ENCODE measurements around the gene STOML1.

STOML1 gene, protein sequence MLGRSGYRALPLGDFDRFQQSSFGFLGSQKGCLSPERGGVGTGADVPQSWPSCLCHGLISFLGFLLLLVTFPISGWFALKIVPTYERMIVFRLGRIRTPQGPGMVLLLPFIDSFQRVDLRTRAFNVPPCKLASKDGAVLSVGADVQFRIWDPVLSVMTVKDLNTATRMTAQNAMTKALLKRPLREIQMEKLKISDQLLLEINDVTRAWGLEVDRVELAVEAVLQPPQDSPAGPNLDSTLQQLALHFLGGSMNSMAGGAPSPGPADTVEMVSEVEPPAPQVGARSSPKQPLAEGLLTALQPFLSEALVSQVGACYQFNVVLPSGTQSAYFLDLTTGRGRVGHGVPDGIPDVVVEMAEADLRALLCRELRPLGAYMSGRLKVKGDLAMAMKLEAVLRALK

DNA sequence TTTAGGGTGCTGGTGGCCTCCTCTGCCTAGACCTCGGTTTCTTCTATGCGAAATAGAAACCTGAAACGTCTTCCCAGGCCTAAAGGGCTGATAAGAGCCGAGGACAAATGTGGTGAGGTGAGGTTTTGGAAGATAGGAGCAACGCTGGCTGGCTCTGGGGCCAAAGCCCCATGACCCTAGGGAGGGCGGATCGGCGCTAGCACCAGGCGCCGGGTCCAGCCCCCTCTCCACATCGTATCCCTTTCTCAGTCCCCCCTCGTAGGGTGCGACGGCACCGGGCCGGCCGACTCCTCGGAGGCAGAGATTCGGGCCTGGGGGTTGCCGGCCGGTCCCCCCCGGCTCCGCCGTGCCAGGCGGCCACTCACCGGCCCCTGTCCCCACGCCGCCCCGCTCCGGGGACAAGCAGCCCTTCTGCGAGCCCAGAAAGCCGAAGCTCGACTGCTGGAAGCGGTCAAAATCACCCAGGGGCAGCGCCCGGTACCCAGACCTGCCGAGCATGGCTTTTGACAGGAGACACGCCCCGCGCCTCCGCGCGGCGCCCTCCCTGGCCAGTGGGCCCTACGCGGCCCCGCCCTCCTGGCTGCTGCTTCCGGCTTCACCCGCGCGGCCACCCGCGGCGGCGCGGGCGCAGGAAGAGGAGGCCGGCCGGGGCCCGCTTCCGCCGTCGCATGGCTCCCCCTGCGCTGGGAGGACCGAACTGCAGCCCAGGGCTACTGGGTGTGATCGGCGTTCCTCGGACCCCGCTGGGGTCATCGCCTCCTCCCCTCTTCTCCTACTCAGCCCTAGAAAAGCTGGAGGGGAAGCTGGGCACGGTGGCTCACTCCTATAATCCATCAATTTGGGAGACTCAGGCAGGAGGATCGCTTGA is at the start of gene STOML1:
TSS of gene STOML1 (minus strand) at position 570 of the 868 bp plus-strand sequence. CDS start at position 498, 72 bp downstream.
- no peak for FAIRE-seq

GRCh38 chr15:74041311-74041756 is 49.2 kb upstream of the STOML1 start:
- FAIRE-seq, result no peak

DNA sequence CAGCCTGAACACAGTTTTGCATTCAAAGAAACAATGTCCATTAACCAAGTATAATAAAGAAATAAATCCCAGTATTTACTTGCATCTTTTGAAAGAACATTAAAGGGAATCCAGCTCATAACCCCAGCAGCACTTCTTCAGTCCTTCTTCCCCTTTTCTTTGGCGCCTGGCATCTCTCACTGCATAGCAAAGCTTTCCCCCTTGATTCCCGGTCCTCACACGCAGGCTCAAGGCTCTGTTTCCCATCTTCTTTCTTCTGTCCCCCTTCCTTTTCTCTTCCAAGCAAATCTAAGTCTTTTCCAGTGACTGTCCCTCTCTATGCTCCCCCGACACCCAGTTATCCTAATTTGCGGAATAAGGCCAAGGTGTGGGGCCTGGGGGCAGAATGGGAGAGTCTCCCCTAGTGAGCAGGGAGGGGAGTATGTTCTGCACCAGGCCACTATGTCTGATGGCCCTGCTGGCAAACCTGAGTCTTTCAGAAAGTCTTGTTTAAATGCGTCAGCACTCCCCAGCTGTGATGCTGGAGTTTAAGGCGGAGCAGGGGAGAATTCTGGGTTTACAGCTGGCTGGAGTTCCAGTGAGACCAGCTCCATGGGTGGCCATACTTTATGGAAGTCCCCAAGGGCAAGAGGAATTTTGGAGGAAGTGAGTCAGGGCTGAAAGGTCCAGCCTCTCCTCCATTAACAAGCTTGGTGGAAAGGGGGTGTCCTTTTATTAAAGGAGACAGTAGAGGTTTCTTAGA is 48.2 kb upstream of the STOML1 start:
- FAIRE-seq, result no peak

- FAIRE-seq, result no peak
Measured at GRCh38 chr15:74039656-74040010, 47.5 kb upstream of the STOML1 start.

DNA sequence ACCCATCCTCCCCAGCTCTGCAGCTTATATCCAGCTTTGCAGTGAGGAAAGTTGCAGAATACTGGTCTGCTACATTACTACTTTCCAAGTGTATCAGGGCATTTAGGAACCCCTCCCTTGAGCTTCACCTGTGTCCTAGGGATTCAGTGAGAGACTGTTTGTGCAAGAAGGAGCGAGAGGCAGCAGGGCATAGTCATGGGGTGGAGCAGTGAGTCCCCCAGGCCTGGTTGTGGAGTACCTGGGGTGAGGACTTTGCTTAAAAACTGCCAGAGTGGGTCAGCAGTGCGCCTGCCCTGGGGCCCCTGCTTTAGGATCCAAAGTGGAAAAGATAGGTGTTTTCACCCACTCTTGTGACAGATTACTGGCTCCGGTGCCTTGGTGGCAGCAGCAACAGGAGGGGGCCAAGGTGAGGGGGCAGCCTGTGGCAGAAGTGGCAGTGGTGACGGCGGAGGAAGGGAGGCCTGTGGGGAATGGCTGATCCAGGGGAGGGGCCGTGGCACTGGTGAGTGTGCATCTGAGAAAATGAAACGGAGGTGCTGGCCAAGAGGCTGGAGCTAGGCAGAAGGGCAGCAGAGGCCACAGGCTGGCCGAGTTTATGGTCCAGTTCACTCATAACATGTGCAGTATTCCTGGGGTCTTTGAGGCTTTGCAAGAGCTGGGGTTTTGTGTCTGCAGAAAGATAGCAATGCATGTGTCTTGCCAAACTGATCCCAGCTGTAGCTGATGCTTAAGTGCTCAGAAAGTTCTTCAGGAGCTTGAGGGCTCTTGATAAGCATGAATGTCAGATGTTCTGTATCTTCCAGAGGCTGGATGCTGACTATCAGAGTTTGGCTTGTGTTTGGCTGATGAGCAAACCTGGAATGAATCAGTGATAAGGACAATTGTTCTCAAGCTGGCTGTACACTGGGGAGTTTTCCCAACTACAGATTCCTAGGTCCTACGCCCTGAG is 46.9 kb upstream of the STOML1 start:
- no peak for FAIRE-seq

GRCh38 chr15:74037171-74038117 is 45.3 kb upstream of the STOML1 start:
- no peak for FAIRE-seq

- FAIRE-seq, result no peak
Measured at GRCh38 chr15:74036271-74037170, 44.4 kb upstream of the STOML1 start.

- no peak for FAIRE-seq
Measured at GRCh38 chr15:74035121-74036017, 43.3 kb upstream of the STOML1 start.

DNA sequence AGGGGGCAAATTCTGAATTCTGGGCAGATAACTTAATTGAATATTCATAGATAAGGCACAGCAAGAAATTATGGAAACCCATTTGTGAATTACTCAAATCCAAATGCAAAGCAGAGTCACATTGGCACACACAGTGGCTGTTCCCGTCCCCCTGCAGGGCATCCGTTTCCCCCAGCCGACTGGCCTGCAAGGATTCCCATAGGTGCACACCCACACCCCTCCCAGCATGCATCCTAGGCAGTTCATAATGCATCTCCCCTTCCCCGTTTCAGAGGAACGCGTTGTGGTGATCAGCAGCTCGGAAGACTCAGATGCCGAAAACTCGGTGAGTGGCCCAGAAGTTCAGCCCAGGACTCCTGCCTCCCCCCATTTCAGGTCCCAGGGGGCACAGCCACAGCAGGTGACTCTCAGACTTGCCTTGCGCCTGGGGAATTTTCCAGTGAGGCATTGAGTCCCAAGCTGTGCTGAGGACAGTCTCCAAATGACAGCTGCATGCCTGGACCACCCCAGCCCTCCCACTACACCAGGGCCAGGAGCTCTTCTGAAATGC is 42.2 kb upstream of the STOML1 start:
- no peak for FAIRE-seq

DNA sequence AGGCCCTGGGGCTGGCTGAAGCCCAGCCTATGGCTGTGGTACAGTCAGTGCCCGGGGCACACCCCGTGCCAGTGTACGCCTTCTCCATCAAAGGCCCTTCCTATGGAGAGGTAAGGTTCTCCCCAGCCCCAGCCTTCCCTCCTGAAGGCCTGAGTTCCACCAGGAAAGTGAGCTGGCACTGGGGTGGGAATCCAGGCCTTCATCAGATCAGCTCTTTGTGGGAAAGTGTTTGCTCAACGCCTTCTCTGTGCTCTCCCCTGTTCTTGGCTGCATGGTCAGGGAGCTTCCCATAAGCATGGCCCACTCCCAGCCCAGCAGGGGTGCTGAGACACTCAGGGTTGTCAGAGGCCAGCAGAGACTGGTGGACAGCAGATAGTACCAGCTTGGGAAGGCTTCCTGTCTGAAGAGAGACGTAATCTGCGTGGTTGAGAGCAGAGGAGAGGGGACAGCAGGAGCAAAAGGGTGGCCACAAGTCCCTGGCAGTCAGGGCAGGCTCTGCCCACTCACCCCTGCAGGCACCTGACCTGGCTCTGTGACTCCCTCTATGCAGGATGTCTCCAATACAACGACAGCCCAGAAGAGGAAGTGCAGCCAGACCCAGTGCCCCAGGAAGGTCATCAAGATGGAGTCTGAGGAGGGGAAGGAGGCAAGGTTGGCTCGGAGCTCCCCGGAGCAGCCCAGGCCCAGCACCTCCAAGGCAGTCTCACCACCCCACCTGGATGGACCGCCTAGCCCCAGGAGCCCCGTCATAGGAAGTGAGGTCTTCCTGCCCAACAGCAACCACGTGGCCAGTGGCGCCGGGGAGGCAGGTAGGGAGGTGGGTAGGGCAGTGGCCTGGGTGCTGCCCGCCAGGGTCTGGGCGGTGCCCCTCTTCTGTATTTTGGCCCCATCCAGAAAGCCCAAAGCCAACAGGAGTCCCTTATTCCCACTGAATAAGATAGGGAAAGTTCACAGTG is 40.8 kb upstream of the STOML1 start:
- no peak for FAIRE-seq

- no peak for FAIRE-seq
Measured at GRCh38 chr15:74032046-74032445, 40.0 kb upstream of the STOML1 start.

DNA sequence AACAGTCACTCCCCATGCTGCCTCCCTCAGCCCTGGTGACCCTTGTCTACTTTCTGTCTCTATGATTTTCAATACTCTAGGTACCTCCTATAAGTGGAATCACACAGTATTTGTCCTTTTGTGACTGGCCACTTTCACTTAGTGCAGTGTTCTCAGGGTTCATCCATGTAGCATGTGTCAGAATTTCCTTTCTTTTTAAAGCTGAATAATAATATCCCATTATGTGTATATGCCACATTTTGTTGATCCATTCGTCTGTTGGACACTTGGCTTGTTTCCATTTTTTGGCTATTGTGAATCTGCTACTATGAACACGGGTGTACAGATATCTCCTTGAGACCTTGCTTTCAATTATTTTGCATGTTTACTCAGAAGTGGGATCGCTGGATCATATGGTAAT is 36.6 kb upstream of the STOML1 start:
- FAIRE-seq, result no peak

- FAIRE-seq, result no peak
Measured at GRCh38 chr15:74027688-74028087, 35.6 kb upstream of the STOML1 start.

- no peak for FAIRE-seq
Measured at GRCh38 chr15:74025436-74025835, 33.3 kb upstream of the STOML1 start.

GRCh38 chr15:74024687-74025086 is 32.6 kb upstream of the STOML1 start:
- no peak for FAIRE-seq

DNA sequence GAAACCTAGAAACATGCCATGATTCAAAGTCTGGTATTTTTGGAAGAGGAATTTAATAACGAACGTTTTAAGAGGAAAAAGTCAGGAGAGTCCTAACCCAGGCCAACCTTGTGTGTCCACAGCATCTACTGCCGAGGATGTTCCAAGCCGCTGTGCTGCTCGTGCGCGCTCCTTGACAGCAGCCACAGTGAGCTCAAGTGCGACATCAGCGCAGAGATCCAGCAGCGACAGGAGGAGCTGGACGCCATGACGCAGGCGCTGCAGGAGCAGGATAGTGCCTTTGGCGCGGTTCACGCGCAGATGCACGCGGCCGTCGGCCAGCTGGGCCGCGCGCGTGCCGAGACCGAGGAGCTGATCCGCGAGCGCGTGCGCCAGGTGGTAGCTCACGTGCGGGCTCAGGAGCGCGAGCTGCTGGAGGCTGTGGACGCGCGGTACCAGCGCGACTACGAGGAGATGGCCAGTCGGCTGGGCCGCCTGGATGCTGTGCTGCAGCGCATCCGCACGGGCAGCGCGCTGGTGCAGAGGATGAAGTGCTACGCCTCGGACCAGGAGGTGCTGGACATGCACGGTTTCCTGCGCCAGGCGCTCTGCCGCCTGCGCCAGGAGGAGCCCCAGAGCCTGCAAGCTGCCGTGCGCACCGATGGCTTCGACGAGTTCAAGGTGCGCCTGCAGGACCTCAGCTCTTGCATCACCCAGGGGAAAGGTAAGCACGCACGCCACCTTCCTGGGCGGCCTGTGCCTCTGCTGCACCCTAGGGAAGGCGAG is 30.8 kb upstream of the STOML1 start:
- no peak for FAIRE-seq

Data from A204.1 (cell line).